Endothelial cell of umbilical vein (primary cell): ENCODE results near the gene AQP12B.

Experiments used
- CTCF ChIP-seq, 2 donors: IDR thresholded peaks; 1 replicate in 1 of 2; 2 replicates in 1 of 2; pipeline ENCODE4 v1.5.1; 2011; ENCODE audit warnings: low read length in 2 of 2, mild to moderate bottlenecking in 2 of 2, moderate library complexity in 2 of 2, control low read depth in 1 of 2, inconsistent platforms in 1 of 2, low read depth in 1 of 2; ENCODE audit not compliant: insufficient read depth in 1 of 2; ENCODE audit errors: extremely low read depth in 1 of 2
- EZH2 ChIP-seq: IDR thresholded peaks from 2 replicates; pipeline ENCODE4 v1.6.1; 2012; ENCODE audit warnings: borderline replicate concordance, low read depth, mild to moderate bottlenecking, moderate library complexity, low read length, inconsistent platforms; ENCODE audit not compliant: severe bottlenecking
- MAX ChIP-seq: IDR thresholded peaks from 2 replicates; pipeline ENCODE4 v1.6.1; 2011; ENCODE audit not compliant: insufficient read depth, insufficient read length
- MYC ChIP-seq: IDR thresholded peaks from one replicate; pipeline ENCODE4 v1.6.1; 2011; ENCODE audit warnings: mild to moderate bottlenecking, low read depth, low read length
- POLR2A ChIP-seq: IDR thresholded peaks from 2 replicates; pipeline ENCODE4 v1.6.1; 2012; ENCODE audit warnings: low read depth, mild to moderate bottlenecking, control low read depth, low read length

- TF ChIP-seq MYC (no peak), CTCF (IDR thresholded peaks at IDR 0.05; ENCODE audit: extremely low read depth in 1 of 2, insufficient read depth in 1 of 2, low read depth in 1 of 2, low read length in 2 of 2) (no peak), MAX (no peak), POLR2A (no peak), EZH2 (no peak)
Observed at GRCh38 chr2:240628507-240628807, 54.2 kb downstream of the AQP12B start.
